Transverse colon (tissue), 4 donors: ENCODE results near the gene MGAT3. TPM values are rescaled to one million over a fixed set of nuclear protein-coding genes. Genes with fewer than 3 reads are reported as not detected.

Source experiments
- DNase-seq: peaks from one replicate; pipeline ENCODE4 v3.0.0-alpha.2; 2019
- H3K27ac ChIP-seq, 4 donors: fragments of 200-600 bp; sonication (generic); 2 replicates each; pipeline ENCODE4 v1.5.1; 2016 to 2018; ENCODE audit warnings: inconsistent platforms in 4 of 4
- H3K27me3 ChIP-seq: fragments of 200-600 bp; sonication (generic); 2 replicates; pipeline ENCODE4 v1.5.1; 2017; ENCODE audit warnings: inconsistent platforms
- H3K36me3 ChIP-seq, 4 donors: fragments of 200-600 bp; sonication (generic); 2 replicates each; pipeline ENCODE4 v1.5.1; 2017 to 2019; ENCODE audit warnings: inconsistent platforms in 4 of 4
- H3K4me1 ChIP-seq, 4 donors: fragments of 200-600 bp; sonication (generic); 2 replicates each; pipeline ENCODE4 v1.5.1; 2017 to 2020; ENCODE audit warnings: inconsistent platforms in 4 of 4
- H3K4me3 ChIP-seq, 4 donors: fragments of 200-600 bp; sonication (generic); 1 replicate in 1 of 4; 2 replicates in 3 of 4; pipeline versions ENCODE4 v1.5.1 to v1.6.1; 2017 to 2019; ENCODE audit warnings: inconsistent platforms in 4 of 4
- H3K9me3 ChIP-seq, 2 donors: fragments of 200-600 bp; sonication (generic); 2 replicates each; pipeline ENCODE4 v1.5.1; 2017 to 2019; ENCODE audit warnings: inconsistent platforms in 2 of 2
- CTCF ChIP-seq, 5 experiments: fragments of 200-600 bp in 3 of 5; fragments of 450-650 bp in 2 of 5; sonication (generic) in 3 of 5; IDR thresholded peaks; 1 replicate in 2 of 5; 2 replicates in 3 of 5; pipeline ENCODE4 v1.5.1; 2016 to 2017; ENCODE audit warnings: antibody characterized with exemption in 5 of 5, inconsistent platforms in 3 of 5, mild to moderate bottlenecking in 2 of 5, moderate library complexity in 1 of 5
- EP300 ChIP-seq: sonication (generic); formaldehyde crosslinking; IDR thresholded peaks from one replicate; pipeline ENCODE4 v1.6.1; 2017; ENCODE audit warnings: antibody characterized with exemption, low read depth
- POLR2A ChIP-seq: fragments of 450-650 bp; IDR thresholded peaks from one replicate; pipeline ENCODE4 v1.6.1; 2016; ENCODE audit warnings: antibody characterized with exemption, mild to moderate bottlenecking, moderate library complexity
- POLR2AphosphoS5 ChIP-seq, 3 donors: sonication (generic); formaldehyde crosslinking; IDR thresholded peaks; one replicate each; pipeline ENCODE4 v1.6.1; 2016; ENCODE audit warnings: antibody characterized with exemption in 3 of 3
- WGBS, 2 donors: methylation state at CpG; one replicate each; pipeline ENCODE4 v1.1.5; 2018; ENCODE audit warnings: low coverage in 1 of 2; 5-methylcytosine and 5-hydroxymethylcytosine counted together
- in situ Hi-C, 4 donors: fragments of 200-750 bp; cut with MboI; loops; one replicate each; pipeline versions ENCODE4 v1.15.0 to v1.15.1; 2017; ENCODE audit warnings: low sequenced_read_pairs in 3 of 4, low pct_ligation_motif_present in 1 of 4, low pct_unique_long_range_greater_than_20kb in 1 of 4
- intact Hi-C: fragments of 100-400 bp; cut with DNase I; formaldehyde crosslinking; loops from one replicate; pipeline ENCODE4 v1.15.1; 2023; ENCODE audit warnings: low total_unique reads
- total RNA-seq, 4 donors: library from RNA; depleted of rRNA; stranded (reverse); fragments of >200 nt; gene quantifications; one replicate each; pipeline ENCODE4 v1.1.0, GENCODE V29; 2016

MGAT3 gene
- total RNA-seq, 4 donors from 2014 or later = 1.2 to 10.1 (median 5.2) TPM

- in situ Hi-C loops = no loop called here
- Histone ChIP-seq H3K4me1 (no peaks in the 10 kb centered on the region), H3K9me3 (no peaks in the 10 kb centered on the region), H3K36me3 (peaks cover 0 to 31% (median 13%) of the 10 kb centered on the region in 4 donors), H3K4me3 (no peak overlapping the region), H3K27ac (no peak overlapping the region), H3K27me3 (no peaks in the 10 kb centered on the region)
- 83 to 97% methylated on average over 2 to 6 of the region's 6 CpGs for WGBS, 2 donors
- TF ChIP-seq CTCF (IDR thresholded peaks at IDR 0.05) = no peak
- TF ChIP-seq EP300 = no peak
- no peak for TF ChIP-seq POLR2AphosphoS5 (IDR thresholded peaks at IDR 0.05)
- TF ChIP-seq POLR2A = no peak
- DNase-seq = no peak
- intact Hi-C loops = no loop called here
Observed at GRCh38 chr22:39422721-39423120, 34.1 kb upstream of the MGAT3 start.

GRCh38 chr22:39423976-39424375, 32.8 kb upstream of the MGAT3 start:
- intact Hi-C loops = no loop called here

GRCh38 chr22:39426380-39427043, 30.3 kb upstream of the MGAT3 start:
- Histone ChIP-seq H3K9me3 (no peaks in the 10 kb centered on the region), H3K27me3 (no peaks in the 10 kb centered on the region), H3K4me3 (no peak overlapping the region), H3K27ac (no peak overlapping the region), H3K36me3 (peaks cover 0 to 32% (median 14%) of the 10 kb centered on the region in 4 donors), H3K4me1 (peaks cover 0 to 7% (median 5%) of the 10 kb centered on the region in 4 donors)
- 98 to 100% methylated on average over 1 to 20 of the region's 20 CpGs for WGBS, 2 donors
- in situ Hi-C loops = no loop called here
- intact Hi-C loops = no loop called here
- DNase-seq = no peak
- TF ChIP-seq CTCF (IDR thresholded peaks at IDR 0.05) (no peak), EP300 (no peak), POLR2AphosphoS5 (IDR thresholded peaks at IDR 0.05) (no peak), POLR2A (no peak)

More at GRCh38 chr22:39423976-39424375, 32.8 kb upstream of the MGAT3 start:
- DNase-seq = no peak
- in situ Hi-C loops = no loop called here
- H3K36me3 ChIP-seq = peaks cover 0 to 31% (median 13%) of the 10 kb centered on the region in 4 donors
- TF ChIP-seq POLR2AphosphoS5 (IDR thresholded peaks at IDR 0.05) = no peak
- TF ChIP-seq CTCF (IDR thresholded peaks at IDR 0.05) = no peak
- no peak for TF ChIP-seq EP300
- 90 to 99% methylated on average over 3 of the region's 3 CpGs for WGBS, 2 donors
- H3K27me3 ChIP-seq = no peaks in the 10 kb centered on the region
- H3K4me1 ChIP-seq = no peaks in the 10 kb centered on the region
- H3K4me3 ChIP-seq = no peak overlapping the region
- no peak overlapping the region for H3K27ac ChIP-seq
- no peaks in the 10 kb centered on the region for H3K9me3 ChIP-seq

- TF ChIP-seq POLR2A = no peak
- no peak for TF ChIP-seq EP300
- Histone ChIP-seq H3K27ac (peak overlapping the region in 2 of 4 donors; percentile 56 to 72), H3K36me3 (peaks cover 0 to 32% (median 12%) of the 10 kb centered on the region in 4 donors), H3K4me3 (no peak overlapping the region), H3K9me3 (no peaks in the 10 kb centered on the region), H3K27me3 (no peaks in the 10 kb centered on the region), H3K4me1 (peaks cover 0 to 12% (median 10%) of the 10 kb centered on the region in 4 donors)
- DNase-seq = peak; percentile 40
- in situ Hi-C loops (no loop called here), intact Hi-C loops (no loop called here)
- 84% methylated on average over 13 of the region's 13 CpGs; no CpG with 5 or more reads in 1 of the 2 donors for WGBS, 2 donors
Observed at GRCh38 chr22:39427751-39428596, 28.8 kb upstream of the MGAT3 start.
